ENCODE results near the gene RFX4.

Gene RFX4

DNA sequence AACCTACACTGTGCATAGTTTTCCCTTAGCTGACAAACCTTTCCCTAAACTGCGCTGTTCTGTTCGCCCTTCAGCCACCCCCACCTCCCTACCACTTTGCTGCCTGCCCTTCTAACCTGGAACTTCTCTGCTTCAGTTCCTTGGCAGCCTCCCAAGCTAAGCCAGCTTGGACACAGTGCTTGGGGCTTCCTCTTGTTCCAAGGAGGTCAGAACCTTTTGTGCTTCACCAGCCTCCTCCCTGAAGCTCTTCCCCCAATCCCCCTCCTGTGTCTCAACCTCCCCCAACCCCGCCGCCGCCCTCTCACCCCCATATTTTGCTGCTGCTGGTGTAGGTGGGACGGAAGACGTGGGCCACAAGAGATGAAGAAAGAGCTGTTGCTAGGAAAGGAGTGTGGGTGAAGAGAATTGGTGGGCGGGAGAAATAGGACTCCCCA, 183.6 kb downstream of the RFX4 start:
- DNase-seq (ENCODE audit: low read depth) = no peak

DNA sequence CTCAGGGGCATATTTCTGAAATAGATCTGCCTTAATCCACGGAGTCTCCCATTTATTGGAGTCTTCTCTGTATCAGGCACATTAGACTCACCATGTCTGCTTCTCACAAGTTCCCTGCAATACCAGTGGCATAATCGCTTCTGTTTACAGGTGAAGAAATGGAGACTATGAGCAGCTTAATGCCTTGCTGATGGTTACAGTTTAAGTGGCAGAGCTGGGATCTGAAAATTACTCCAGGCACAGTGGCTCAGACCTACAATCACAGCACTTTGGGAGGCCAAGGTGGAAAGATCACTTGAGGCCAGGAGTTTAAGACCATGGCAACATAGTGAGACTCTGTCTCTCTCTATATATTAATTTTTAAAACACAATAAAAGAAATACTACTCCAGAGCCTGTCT, 184.4 kb downstream of the RFX4 start:
- no peak for DNase-seq (ENCODE audit: low read depth)

- no peak for DNase-seq (ENCODE audit: low read depth)
These were observed 185.4 kb downstream of the RFX4 start for GRCh38 chr12:106767954-106768822.

DNA sequence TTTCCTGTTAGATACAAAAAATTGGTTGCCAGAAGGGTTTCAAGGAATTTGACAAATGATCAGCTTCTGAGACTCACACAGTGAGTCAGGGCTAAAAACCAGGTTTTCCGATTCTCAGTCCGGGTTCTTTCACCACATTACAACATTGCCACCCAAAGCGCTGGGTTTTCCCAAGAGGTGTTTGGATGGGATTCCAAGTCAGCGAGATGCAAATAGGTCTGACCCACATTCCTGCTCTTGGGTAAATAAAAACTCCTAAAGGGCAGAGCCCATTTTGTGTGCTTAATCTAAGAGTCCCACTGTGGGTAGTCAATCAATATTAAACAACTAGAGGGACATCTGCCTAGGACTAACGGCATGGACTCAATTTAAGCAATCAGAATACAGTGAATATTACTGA, 186.3 kb downstream of the RFX4 start:
- DNase-seq (ENCODE audit: low read depth) = no peak

DNA sequence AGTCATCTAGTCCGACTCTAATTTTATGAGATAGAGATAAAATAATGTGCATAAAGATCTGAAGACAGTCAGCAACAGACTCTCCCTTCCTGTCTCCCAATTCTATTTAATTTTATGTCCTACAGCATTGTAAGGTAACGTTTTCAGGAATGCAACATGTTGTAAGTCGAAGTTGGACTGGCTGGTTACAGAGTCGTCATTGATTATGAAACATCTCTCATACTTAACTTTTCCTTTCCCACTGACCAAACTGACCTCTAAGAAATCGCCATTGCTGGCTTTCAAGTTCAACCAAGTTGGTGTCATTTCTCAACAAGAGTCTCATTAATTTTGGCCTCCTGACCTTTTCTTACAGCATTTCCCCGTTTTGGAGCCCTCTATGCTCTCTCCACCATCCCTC, 186.7 kb downstream of the RFX4 start:
- DNase-seq (ENCODE audit: low read depth) = no peak

DNA sequence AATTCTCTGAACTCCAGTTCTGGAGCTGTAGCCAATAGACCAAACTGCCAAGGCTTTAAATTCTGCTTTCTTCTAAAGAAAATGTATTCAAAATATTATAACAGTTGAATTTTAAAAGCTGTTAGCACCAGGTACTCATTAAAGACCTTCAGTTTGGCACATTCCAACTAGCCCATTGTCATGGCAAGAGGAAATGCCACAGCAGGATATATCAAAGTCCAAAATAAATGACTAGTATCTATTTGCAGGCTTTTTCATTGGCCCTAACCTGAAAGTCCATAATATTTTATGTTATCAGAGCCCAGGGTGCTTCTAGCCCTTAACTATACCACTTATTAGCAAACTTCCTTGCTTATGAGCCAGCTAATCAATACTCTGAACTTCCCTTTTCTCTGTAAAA, 188.6 kb downstream of the RFX4 start:
- DNase-seq (ENCODE audit: low read depth) = no peak

DNA sequence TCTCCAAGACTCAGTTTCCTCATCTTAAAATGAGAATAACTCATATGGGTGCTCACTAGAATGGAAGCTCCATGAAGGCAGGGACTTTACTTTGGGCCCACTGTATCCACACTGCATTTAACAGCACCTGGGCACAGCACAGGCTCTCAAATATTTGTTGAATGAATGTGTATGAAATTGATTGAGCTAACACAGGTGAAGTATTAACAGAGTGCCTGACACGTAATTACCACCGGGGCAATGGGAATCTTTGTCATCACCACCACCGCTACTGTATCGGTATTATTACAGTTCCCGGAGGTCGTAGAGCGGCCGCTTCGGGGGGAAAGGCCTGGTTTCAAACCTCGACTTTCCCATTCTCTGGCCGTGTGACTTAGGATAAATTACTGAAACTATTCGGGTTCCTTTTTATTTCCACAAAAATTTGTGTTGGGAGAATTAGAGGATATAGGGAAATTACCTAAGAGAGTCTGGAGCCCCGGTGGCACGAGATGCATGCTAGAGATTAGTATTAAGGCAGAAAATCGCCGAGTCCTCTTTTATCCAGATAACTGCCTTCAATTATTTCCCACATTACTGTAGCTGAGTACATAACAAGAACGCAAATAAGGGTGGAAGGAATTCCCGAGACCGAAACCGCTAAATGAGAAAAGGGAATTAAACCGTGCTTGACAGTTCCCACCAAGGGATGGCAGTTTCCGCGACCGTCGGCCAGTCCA, 190.6 kb downstream of the RFX4 start:
- DNase-seq (ENCODE audit: low read depth) = no peak

GRCh38 chr12:106774005-106774807, 191.4 kb downstream of the RFX4 start, which contains the start of gene RIC8B:
Gene RIC8B, plus strand, starts transcription at chr12:106774682. Its CDS starts 64 bp downstream, at chr12:106774746.
- DNase-seq (ENCODE audit: low read depth) = peak; percentile 55

DNA sequence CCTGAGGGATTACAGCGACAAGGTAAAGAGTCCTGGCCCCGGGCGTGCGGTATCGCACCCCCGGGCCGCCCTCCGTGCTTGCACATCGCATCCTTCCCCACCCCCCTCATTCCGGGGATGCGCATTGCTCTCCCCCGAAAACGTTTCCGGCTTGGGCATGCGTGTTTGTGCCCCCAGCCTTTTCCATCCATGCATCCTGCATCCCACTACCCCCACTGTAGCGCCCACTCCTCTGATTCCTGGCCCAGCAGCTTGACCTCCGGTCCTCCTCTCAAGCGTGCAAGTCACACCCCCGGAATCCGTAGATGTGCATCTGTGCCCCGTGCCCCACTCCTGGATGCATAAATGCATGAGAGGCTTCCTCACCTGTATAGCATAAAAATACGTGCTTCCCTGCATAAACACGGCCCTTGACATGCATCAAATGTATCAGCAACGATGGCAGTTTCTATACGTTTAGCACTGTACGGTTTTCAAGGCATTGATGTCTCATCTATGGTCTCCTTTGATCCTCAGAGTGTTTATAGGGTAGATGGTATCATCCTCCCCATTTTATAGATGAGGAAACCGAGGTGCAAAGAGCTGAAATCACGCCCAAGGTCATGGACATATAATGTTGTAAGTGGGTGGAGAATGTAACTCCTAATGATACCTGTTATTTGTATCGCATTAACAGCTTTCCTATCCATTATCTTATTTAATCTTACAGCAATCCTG, 192.2 kb downstream of the RFX4 start:
- DNase-seq (ENCODE audit: low read depth) = no peak

- no peak for DNase-seq (ENCODE audit: low read depth)
These were observed 194.1 kb downstream of the RFX4 start for GRCh38 chr12:106776897-106777296.

DNA sequence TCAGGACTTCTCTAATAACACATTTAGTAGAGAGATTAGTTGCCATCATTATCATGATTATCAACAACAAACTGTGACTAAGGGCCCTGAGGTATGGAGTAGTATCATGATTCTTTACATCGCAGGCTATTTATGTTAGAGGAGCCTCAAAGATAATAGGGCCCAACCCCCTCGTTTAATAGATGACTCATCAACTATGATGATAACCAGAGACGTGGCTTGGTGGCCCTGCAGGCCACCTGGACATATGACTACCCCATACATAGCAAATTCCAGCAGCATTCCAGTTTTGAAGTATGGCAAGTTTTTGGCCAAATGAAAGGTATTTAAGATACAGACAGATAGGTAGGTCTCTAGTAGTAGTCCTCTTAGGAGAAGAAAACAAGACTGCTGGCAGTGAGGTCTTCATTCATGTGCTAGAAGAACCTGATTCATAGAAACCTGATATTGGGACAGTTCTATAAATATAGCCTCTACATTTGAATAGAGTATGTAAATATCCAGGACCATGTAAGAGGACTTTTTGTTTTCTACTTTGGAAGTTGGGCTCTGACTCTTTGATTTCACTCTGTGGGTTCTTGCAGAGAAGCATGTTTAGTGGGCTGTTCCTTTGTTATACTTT, 197.3 kb downstream of the RFX4 start:
- DNase-seq (ENCODE audit: low read depth) = no peak

GRCh38 chr12:106782619-106783018, 199.8 kb downstream of the RFX4 start:
- DNase-seq (ENCODE audit: low read depth) = no peak

GRCh38 chr12:106783515-106783914, 200.7 kb downstream of the RFX4 start:
- DNase-seq (ENCODE audit: low read depth) = no peak

DNA sequence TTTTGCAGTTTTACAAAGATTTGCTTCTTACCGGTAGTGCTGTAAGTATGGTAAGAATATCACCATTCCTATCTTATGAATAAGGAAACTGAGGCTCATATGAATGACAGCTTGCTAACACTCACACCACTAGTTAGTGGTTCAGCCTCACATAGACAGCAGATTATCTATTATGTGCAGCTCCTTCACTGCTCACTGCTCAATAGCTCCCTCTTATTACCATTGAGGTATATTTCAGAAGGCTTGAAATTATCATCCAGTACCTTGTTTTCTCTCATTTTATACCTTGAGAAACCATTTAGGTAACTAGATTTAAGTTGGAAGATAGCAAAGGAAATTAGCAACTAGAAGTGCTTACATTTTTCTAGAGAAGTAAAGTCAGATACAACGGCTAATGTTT, 207.2 kb downstream of the RFX4 start:
- DNase-seq (ENCODE audit: low read depth) = no peak

GRCh38 chr12:106791531-106791930, 208.7 kb downstream of the RFX4 start:
- DNase-seq (ENCODE audit: low read depth) = no peak

DNA sequence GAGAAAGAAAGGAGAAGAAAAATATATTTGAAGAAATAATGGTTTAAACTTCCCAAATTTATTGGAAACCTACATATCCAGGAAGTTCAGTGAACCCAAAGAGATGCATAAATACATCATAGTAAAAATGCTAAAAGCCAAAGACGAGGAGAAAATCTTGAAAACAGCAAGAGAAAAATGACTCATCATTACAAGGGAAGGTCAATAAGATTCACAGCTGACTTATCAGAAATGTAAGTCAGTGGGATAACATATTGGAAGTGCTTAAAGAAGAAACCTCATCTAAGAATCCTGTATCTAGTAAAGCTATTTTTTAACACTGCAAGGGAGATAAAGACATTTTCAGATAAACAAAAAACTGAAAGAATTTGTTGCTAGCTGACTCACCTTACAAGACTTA, 211.6 kb downstream of the RFX4 start:
- DNase-seq (ENCODE audit: low read depth) = no peak

- no peak for DNase-seq (ENCODE audit: low read depth)
These were observed 218.4 kb downstream of the RFX4 start for GRCh38 chr12:106801167-106801708.

GRCh38 chr12:106801830-106802533, 219.2 kb downstream of the RFX4 start:
- no peak for DNase-seq (ENCODE audit: low read depth)

GRCh38 chr12:106804668-106805067, 221.9 kb downstream of the RFX4 start:
- no peak for DNase-seq (ENCODE audit: low read depth)

All from T follicular helper cell (primary cell).